Brain microvascular endothelial cell (primary cell): Measurements from ENCODE around the gene SHISA8.
"Not testable (repeated sequence)": the region's sequence is repeated elsewhere in the genome, so short reads cannot be mapped to it uniquely, and the experiment has no call there.

Source experiments
- DNase-seq: peaks from one replicate; pipeline ENCODE4 v3.0.0-alpha.2; 2020
- H3K27ac ChIP-seq: fragments of 250-450 bp; sonication (Bioruptor Pico); 2 replicates; pipeline ENCODE4 v1.5.1; 2020; ENCODE audit warnings: mild to moderate bottlenecking, moderate library complexity
- H3K27me3 ChIP-seq: fragments of 250-450 bp; sonication (Bioruptor Pico); replicated peaks from 2 replicates; pipeline ENCODE4 v1.5.1; 2020; ENCODE audit warnings: mild to moderate bottlenecking
- H3K36me3 ChIP-seq: fragments of 250-450 bp; sonication (Bioruptor Pico); replicated peaks from 2 replicates; pipeline ENCODE4 v1.5.1; 2020; ENCODE audit warnings: mild to moderate bottlenecking
- H3K4me3 ChIP-seq: 2 replicates; pipeline ENCODE4 v1.5.1; 2011; ENCODE audit warnings: low read depth, mild to moderate bottlenecking, control low read depth, low read length, moderate library complexity
- CTCF ChIP-seq: IDR thresholded peaks from 2 replicates; pipeline ENCODE4 v1.5.1; 2011; ENCODE audit warnings: low read depth, mild to moderate bottlenecking, moderate library complexity, low read length, control low read depth, inconsistent platforms; ENCODE audit errors: missing control alignments
- in situ Hi-C: cut with HindIII; loops from 2 replicates; pipeline ENCODE4 v1.10.0; 2017; ENCODE audit warnings: low sequenced_read_pairs, low pct_ligation_motif_present

The SHISA8 gene

DNA sequence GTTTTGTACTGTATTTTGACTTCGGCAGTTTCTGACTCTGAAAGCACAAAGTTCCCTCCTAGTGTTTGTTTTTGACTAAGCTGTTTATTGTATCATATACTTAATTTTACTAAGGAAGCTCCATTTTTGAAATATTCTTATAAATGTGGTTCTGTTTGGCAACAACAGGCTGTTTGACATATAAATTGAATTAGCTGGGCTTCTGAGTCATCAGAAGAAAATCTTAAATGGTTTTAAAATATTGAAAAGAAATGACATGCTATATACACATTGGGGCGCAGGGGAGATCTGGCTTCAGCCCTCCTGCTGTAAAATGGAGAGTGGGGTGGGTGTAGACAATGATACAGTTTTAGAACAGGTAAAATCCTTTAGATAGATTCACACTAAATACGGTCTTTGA, 38.6 kb downstream of the SHISA8 start:
- Histone ChIP-seq H3K4me3 (no peak overlapping the region), H3K27ac (no peak overlapping the region), H3K27me3 (no peaks in the 10 kb centered on the region), H3K36me3 (peaks cover 44% of the 10 kb centered on the region)
- TF ChIP-seq CTCF, result no peak
- DNase-seq, result no peak
- in situ Hi-C loops, result no loop called here

DNA sequence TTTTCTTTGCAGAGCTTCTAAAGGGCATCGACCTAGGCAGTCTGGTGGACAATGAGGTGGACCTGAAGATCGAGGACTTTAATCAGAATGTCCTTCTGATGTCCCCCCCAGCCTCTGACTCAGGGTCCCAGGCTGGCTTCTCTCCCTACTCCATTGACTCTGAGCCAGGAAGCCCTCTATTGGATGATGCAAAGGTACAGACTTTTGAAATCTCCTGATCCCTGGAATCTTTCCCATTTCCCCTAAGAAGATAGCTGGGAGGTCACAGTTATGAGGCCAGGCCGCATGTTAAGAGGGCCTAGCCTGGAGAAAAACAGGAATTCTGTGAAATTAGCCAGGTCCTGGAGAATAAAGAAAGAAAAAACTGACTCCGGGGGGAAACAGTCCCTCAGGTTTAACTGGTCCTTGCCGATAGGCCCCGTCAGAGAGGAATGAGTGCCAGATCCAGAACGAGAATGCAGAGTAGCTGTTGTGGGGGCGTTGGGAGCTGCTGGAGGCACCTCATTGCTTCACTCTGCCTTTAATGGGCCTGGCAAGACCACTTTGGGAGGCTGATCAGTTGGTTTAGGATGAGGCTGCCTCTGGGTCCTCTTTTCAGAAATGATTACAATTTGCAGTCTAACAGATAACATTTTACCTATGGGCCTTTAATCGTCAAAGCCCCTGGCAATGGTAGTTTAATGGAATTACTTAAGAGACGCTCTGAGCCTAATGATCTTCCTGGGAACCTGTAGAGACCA, 39.2 kb downstream of the SHISA8 start:
- no peak for TF ChIP-seq CTCF
- H3K36me3 ChIP-seq, result peaks cover 44% of the 10 kb centered on the region
- in situ Hi-C loops, result no loop called here
- no peaks in the 10 kb centered on the region for H3K27me3 ChIP-seq
- no peak overlapping the region for H3K4me3 ChIP-seq
- H3K27ac ChIP-seq, result no peak overlapping the region
- no peak for DNase-seq

GRCh38 chr22:41874090-41874489, 40.8 kb downstream of the SHISA8 start:
- Histone ChIP-seq H3K27ac (no peak overlapping the region), H3K4me3 (no peak overlapping the region), H3K36me3 (peaks cover 41% of the 10 kb centered on the region), H3K27me3 (no peaks in the 10 kb centered on the region)
- no peak for DNase-seq
- TF ChIP-seq CTCF, result no peak
- in situ Hi-C loops, result no loop called here

GRCh38 chr22:41873391-41873790, 41.5 kb downstream of the SHISA8 start:
- no peak for TF ChIP-seq CTCF
- in situ Hi-C loops, result no loop called here
- peaks cover 48% of the 10 kb centered on the region for H3K36me3 ChIP-seq
- H3K27me3 ChIP-seq, result no peaks in the 10 kb centered on the region
- H3K27ac ChIP-seq, result no peak overlapping the region
- DNase-seq, result no peak
- H3K4me3 ChIP-seq, result no peak overlapping the region

GRCh38 chr22:41870786-41871185, 44.1 kb downstream of the SHISA8 start:
- Histone ChIP-seq H3K36me3 (peaks cover 53% of the 10 kb centered on the region), H3K27ac (no peak overlapping the region), H3K4me3 (no peak overlapping the region), H3K27me3 (no peaks in the 10 kb centered on the region)
- in situ Hi-C loops, result no loop called here
- TF ChIP-seq CTCF, result no peak
- no peak for DNase-seq

GRCh38 chr22:41870081-41870480, 44.8 kb downstream of the SHISA8 start:
- H3K27ac ChIP-seq, H3K4me3 ChIP-seq, H3K27me3 ChIP-seq, DNase-seq, in situ Hi-C loops: not testable (repeated sequence)
- peaks cover 46% of the 10 kb centered on the region for H3K36me3 ChIP-seq
